ENCODE results near the gene CR1.
"Not testable (repeated sequence)": the region's sequence is repeated elsewhere in the genome, so short reads cannot be mapped to it uniquely, and the experiment has no call there.

DNA sequence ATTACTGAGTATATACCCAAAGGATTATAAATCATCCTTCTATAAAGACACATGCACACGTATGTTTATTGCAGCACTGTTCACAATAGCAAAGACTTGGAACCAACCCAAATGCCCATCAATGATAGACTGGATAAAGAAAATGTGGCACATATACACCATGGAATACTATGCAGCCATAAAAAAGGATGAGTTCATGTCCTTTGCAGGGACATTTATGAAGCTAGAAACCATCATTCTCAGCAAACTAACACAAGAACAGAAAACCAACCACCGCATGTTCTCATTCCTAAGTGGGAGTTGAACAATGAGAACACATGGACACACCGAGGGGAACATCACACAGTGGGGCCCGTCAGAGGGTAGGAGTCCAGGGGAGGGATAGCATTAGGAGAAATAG, 98.1 kb downstream of the CR1 start:
- TF ChIP-seq, protein P1, sequence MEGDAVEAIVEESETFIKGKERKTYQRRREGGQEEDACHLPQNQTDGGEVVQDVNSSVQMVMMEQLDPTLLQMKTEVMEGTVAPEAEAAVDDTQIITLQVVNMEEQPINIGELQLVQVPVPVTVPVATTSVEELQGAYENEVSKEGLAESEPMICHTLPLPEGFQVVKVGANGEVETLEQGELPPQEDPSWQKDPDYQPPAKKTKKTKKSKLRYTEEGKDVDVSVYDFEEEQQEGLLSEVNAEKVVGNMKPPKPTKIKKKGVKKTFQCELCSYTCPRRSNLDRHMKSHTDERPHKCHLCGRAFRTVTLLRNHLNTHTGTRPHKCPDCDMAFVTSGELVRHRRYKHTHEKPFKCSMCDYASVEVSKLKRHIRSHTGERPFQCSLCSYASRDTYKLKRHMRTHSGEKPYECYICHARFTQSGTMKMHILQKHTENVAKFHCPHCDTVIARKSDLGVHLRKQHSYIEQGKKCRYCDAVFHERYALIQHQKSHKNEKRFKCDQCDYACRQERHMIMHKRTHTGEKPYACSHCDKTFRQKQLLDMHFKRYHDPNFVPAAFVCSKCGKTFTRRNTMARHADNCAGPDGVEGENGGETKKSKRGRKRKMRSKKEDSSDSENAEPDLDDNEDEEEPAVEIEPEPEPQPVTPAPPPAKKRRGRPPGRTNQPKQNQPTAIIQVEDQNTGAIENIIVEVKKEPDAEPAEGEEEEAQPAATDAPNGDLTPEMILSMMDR (IDR thresholded peaks at IDR 0.05) = not testable (repeated sequence)
- TF ChIP-seq POLR2A (IDR thresholded peaks at IDR 0.05; ENCODE audit: low read depth); EP300 (IDR thresholded peaks at IDR 0.05): not testable (repeated sequence)

All from esophagus muscularis mucosa (tissue), 4 donors.